AG09309 (cell line): ENCODE measurements around the gene PYGB.

Source experiments
- DNase-seq: peaks from one replicate; pipeline ENCODE4 v3.0.0-alpha.2; 2010; ENCODE audit warnings: low read depth
- H3K4me3 ChIP-seq: 2 replicates; pipeline ENCODE4 v1.5.1; 2011; ENCODE audit warnings: mild to moderate bottlenecking, low read depth, low read length, moderate library complexity; ENCODE audit not compliant: control insufficient read depth
- TF ChIP-seq, protein P1 (sequence below): IDR thresholded peaks from 2 replicates; pipeline ENCODE4 v1.5.1; 2011; ENCODE audit warnings: mild to moderate bottlenecking, low read depth, low read length, inconsistent platforms; ENCODE audit not compliant: insufficient read depth, control insufficient read depth; ENCODE audit errors: missing control alignments

PYGB gene

DNA sequence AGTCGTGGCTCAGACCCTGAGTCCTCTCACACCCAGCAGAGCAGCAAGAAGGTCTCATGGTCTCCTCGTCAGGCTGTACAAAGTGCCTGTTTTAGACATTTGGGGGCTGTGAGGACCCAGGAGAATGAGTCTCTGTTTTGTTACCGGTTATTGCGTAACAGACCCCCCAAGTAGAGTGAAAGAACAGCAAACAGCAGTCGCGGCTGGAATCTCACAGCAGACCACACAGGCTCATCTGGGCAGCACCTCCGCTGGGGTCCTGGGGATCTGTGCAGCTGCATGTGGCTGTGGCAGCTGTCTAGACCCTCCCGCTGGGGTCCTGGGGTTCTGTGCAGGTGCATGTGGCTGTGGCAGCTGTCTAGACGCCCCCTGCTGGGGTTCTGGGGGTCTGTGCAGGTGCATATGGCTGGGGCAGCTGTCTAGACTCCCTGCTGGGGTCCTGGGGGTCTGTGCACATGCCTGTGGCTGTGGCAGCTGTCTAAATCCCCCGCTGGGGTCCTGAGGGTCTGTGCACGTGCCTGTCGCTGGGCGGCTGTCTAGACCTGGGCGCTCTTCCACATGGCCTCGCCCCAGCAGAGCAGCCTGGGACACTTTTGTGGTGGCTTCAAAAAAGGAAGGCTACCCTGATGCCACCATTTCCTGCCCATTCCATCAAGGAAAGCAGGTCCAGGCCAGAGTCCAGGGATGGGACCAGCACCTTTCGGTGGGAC lies 27.7 kb upstream of the PYGB start:
- H3K4me3 ChIP-seq, result no peak overlapping the region
- TF ChIP-seq, protein P1, sequence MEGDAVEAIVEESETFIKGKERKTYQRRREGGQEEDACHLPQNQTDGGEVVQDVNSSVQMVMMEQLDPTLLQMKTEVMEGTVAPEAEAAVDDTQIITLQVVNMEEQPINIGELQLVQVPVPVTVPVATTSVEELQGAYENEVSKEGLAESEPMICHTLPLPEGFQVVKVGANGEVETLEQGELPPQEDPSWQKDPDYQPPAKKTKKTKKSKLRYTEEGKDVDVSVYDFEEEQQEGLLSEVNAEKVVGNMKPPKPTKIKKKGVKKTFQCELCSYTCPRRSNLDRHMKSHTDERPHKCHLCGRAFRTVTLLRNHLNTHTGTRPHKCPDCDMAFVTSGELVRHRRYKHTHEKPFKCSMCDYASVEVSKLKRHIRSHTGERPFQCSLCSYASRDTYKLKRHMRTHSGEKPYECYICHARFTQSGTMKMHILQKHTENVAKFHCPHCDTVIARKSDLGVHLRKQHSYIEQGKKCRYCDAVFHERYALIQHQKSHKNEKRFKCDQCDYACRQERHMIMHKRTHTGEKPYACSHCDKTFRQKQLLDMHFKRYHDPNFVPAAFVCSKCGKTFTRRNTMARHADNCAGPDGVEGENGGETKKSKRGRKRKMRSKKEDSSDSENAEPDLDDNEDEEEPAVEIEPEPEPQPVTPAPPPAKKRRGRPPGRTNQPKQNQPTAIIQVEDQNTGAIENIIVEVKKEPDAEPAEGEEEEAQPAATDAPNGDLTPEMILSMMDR, result peak; percentile 36
- no peak for DNase-seq

DNA sequence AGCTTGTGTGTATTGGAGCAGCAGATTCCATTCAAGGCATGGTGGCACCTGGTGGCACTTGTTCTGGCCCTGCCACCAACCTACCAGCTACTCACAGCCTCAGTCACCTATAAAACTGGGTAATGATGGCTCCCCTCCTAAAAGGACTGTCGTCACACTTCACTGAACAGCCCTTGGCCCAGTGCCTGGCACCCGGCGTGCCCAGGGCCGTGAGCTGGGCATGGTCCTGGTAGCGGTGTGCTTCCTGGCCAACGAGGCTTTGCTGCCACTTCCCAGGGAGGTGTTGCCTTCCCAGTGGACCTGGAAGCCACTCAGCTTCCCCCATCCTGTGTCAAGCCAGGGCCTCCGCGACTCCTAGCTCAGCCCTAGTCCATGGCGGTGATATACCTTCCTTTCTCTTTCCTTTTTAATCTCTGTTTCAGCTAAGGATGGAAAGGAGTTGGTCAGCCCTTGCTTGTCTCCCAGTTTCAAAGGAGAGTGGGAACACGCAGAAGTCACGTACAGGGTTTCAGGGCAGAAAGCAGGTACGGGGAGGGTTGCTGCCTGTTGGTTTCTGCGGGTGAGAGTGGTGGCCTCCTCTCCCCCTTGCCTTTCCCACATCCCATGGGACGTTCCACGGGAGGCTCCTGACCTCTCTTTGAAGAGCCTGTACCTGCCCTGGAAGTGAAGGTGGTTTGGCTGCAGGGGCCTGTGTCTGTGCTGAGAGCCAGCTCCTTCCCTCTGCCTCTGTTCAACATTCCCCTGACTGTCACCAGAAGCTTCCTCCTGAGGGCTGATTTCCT lies 26.9 kb upstream of the PYGB start:
- TF ChIP-seq, protein P1, result no peak
- H3K4me3 ChIP-seq, result no peak overlapping the region
- no peak for DNase-seq

DNA sequence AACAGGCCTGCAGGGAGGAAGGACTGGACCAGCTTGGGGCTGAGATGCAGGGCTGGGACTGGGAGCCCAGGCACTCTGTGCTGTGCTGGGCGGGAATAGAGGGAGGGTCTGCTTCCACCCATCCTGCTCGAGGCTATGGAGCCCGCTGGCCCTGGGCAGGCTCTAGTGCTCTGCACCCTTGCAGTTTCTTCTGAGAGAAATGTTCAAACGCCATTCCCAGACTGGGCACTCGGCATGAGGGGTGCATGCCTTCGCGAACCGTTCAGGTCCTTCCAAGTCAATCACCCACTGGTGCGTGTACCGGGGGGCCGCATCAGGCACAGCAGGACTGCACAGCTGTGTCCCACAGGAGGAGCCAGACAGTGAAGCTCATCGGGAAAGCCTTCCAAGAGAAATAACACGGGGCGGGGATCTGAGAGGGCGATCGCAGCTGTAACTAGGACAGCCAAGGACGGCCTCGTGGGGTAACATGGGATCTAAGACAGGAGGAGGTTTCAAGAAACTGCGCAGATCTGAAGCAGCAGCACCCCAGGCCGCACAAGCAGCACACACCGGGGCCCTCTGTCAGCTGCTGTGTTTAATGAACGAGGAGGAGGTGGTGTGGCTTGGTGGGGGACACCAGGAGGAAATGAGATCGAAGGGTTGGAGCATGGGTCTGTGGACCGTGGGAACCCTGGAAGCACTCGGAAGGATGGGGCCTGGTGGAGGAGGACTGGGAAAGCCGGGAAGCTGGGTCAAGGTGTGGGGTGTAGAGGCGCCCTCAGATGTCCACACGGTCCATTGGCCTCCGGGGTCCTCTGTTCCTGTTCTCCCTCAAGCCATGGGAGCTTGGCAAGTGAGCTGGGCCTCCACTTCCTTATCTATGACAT lies 26.1 kb upstream of the PYGB start:
- TF ChIP-seq, protein P1, result no peak
- no peak overlapping the region for H3K4me3 ChIP-seq
- DNase-seq, result no peak

DNA sequence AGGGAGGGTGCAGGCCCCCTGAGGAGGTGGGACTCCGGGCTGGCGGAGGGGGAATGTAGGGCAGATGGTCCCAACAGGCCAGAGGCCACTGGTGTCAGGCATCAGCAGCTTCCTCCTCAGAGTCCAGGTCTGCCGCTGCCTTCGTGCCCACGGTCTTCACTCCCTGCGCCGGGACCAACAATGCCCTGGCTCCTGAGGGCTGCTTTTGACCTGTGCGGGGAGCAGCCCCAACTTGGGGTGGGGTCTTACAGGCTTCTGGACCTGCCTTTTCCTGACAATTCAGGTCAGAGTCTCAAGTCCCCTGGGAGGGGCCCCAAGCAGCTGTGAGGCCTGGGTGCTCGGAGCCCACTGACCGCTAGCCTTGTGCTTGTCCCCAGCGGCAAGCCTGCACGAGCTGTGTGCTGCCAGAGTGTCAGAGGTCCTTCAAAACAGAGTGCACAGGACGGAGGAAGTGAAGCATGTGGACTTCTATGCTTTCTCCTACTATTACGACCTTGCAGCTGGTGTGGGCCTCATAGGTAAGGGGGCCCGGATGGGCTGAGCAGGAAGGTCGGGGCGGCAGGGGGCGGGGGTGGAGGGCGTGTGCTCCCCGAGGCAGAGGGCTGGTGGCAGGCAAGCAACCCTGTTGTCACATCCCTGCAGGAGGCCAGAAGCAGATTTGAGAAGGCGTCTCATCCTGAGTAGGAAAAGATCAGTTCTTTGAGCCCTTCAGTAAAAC lies 25.3 kb upstream of the PYGB start:
- TF ChIP-seq, protein P1, result no peak
- H3K4me3 ChIP-seq, result no peak overlapping the region
- DNase-seq, result no peak

DNA sequence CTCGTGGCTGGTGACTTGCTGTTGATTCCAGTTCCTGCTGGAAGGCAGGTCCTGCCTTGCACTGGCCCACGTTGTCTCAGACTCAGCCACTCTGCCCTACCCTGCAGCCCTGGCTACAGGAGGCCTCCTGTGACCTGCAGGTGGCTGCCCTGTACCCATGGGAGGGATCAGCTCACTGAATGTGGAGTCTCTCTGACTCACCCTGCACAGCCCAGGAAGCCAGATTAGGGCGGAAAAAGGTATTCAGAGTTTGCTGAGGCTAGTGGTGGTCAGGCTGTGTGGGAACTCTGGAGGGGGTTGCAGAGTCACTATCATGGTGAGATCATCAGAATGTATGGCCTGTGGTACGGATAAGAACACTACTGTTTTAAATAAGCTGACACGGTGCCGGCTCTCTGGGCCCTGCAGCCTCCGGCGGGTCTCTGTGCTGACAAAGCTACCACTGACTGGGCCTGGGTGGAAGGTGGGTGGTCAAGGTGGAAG lies 24.7 kb upstream of the PYGB start:
- no peak overlapping the region for H3K4me3 ChIP-seq
- TF ChIP-seq, protein P1, result peak; percentile 29
- peak; percentile 52 for DNase-seq
